Nephron progenitor cell (in vitro differentiated cells): ENCODE measurements around the gene CNTNAP4.

Experiments used
- DNase-seq: peaks from one replicate; pipeline ENCODE4 v3.0.0; 2021
- H3K27ac Mint-ChIP-seq: 2 replicates; pipeline ENCODE4 v1.8.0; 2021; ENCODE audit warnings: mild to moderate bottlenecking, moderate library complexity, mixed read lengths
- H3K27me3 Mint-ChIP-seq: 2 replicates; pipeline ENCODE4 v1.8.0; 2021; ENCODE audit warnings: mild to moderate bottlenecking, low read depth, mixed read lengths; ENCODE audit not compliant: poor library complexity
- H3K36me3 Mint-ChIP-seq: 2 replicates; pipeline ENCODE4 v1.8.0; 2021; ENCODE audit warnings: low read depth, mixed read lengths
- H3K4me1 Mint-ChIP-seq: 2 replicates; pipeline ENCODE4 v1.8.0; 2021; ENCODE audit warnings: mixed read lengths
- H3K4me3 Mint-ChIP-seq: 2 replicates; pipeline ENCODE4 v1.8.0; 2021; ENCODE audit warnings: mild to moderate bottlenecking, moderate library complexity, mixed read lengths
- H3K9me3 Mint-ChIP-seq: 2 replicates; pipeline ENCODE4 v1.8.0; 2021; ENCODE audit warnings: mild to moderate bottlenecking, moderate library complexity, mixed read lengths
- TF ChIP-seq, protein P1 (sequence below): fragments of 200-600 bp; sonication (generic); IDR thresholded peaks from 2 replicates; pipeline ENCODE4 v1.5.0; 2021; ENCODE audit warnings: antibody characterized with exemption

The CNTNAP4 gene

DNA sequence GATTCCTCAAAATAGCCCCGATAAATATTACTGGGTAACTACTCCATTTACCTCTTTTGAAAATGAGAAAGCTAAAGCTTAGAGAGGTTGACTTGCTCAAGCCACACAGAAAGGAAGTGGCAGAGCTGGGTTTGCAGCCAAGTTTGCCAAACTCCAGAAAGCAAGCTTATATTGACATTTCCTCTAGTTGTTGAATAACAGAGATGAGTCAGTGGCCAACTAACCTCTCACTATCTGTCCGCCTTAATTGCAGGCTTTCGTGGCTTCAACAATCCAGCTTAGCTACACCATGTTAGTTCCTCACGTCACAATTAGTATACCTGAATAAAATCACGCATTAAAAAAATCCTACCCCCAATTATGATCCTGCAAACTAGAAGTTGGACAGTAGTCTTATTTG is 151.7 kb downstream of the CNTNAP4 start:
- peaks cover 4% of the 10 kb centered on the region for H3K27me3 Mint-ChIP-seq
- H3K4me3 Mint-ChIP-seq: no peak overlapping the region
- H3K36me3 Mint-ChIP-seq: no peaks in the 10 kb centered on the region
- no peak for DNase-seq
- H3K9me3 Mint-ChIP-seq: no peaks in the 10 kb centered on the region
- no peaks in the 10 kb centered on the region for H3K4me1 Mint-ChIP-seq
- TF ChIP-seq, protein P1, sequence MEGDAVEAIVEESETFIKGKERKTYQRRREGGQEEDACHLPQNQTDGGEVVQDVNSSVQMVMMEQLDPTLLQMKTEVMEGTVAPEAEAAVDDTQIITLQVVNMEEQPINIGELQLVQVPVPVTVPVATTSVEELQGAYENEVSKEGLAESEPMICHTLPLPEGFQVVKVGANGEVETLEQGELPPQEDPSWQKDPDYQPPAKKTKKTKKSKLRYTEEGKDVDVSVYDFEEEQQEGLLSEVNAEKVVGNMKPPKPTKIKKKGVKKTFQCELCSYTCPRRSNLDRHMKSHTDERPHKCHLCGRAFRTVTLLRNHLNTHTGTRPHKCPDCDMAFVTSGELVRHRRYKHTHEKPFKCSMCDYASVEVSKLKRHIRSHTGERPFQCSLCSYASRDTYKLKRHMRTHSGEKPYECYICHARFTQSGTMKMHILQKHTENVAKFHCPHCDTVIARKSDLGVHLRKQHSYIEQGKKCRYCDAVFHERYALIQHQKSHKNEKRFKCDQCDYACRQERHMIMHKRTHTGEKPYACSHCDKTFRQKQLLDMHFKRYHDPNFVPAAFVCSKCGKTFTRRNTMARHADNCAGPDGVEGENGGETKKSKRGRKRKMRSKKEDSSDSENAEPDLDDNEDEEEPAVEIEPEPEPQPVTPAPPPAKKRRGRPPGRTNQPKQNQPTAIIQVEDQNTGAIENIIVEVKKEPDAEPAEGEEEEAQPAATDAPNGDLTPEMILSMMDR: no peak
- no peak overlapping the region for H3K27ac Mint-ChIP-seq

DNA sequence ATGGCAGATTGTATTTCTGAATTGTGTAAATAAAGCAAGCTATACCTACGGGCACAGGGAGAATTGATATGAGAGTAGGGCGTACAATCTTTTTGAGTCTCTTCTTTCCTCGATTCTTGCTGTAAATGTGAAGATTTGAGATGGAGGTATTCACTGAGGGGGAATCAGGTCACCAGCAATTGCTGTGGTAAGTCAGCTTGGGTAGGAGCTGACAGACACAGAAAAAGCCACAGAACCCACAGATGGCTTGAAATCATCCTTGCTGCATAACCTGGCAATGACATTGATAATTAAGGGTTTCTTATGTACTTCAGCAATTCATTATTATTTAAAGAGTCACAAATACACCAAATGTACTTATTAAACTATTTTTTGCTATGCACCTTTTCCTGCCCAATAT is 164.2 kb downstream of the CNTNAP4 start:
- Mint-ChIP-seq H3K27ac (no peak overlapping the region), H3K4me1 (peaks cover 9% of the 10 kb centered on the region), H3K36me3 (no peaks in the 10 kb centered on the region), H3K9me3 (peaks cover under 1% of the 10 kb centered on the region), H3K27me3 (no peaks in the 10 kb centered on the region), H3K4me3 (no peak overlapping the region)
- TF ChIP-seq, protein P1: no peak
- DNase-seq: no peak

DNA sequence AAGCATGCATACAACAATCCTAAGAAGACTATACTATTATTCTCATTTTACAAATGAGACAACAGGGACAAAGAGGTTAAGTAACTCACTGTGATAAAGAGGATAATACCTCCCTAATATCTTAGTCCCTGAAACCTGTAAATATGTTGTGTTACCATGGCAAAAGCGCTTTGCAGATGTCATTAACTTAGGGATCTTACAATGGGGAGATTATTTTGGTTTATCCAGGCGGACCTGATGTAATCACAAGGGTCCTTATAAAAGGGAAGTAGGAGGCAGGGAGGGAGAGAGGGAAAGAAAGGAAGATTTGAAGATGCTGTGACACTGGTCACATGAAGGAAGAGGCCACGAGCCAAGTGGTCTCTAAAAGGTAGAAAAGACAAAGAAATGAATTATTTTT is 164.7 kb downstream of the CNTNAP4 start:
- no peaks in the 10 kb centered on the region for H3K36me3 Mint-ChIP-seq
- TF ChIP-seq, protein P1: no peak
- no peaks in the 10 kb centered on the region for H3K27me3 Mint-ChIP-seq
- peaks cover 9% of the 10 kb centered on the region for H3K4me1 Mint-ChIP-seq
- no peak overlapping the region for H3K27ac Mint-ChIP-seq
- H3K9me3 Mint-ChIP-seq: no peaks in the 10 kb centered on the region
- DNase-seq: no peak
- no peak overlapping the region for H3K4me3 Mint-ChIP-seq

DNA sequence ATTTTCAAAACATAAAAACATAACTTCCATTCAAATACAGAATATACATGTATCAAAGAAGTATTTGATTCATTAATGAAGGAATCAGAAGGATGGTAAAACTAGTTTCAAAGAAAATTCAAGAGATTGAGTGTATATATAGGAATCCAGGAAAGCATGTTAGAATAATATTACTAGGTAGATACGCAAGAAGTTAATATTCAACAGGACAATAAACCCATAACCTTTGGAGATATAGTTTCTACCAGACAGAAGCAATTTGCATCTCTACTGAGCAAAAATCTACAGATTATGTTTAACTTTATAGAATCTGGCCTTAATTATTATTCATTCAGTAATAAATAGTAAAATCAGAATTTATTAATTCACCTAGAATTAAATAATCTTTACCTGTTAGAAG is 166.8 kb downstream of the CNTNAP4 start:
- Mint-ChIP-seq H3K27ac (no peak overlapping the region), H3K4me3 (no peak overlapping the region)
- TF ChIP-seq, protein P1: no peak

DNA sequence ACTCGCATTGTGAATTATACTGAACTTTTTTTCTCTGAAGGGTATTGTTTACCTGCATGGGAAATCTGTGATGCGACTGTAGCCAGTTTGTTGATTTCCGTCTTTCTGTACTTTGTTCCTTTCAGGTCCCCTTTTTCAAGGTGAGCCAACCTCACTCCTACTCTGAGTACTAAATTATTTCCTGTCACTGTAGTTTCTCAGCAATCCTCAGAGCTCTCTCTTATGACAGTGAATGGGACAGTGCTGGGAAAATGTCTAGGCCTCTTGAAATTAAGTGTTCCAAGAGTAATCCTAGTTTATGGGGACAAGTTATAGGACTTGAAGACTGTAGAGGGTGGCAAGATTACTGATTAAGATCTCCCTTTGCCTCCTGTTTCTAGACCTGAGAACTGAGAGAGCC is 167.6 kb downstream of the CNTNAP4 start:
- Mint-ChIP-seq H3K4me1 (no peaks in the 10 kb centered on the region), H3K27ac (no peak overlapping the region), H3K9me3 (no peaks in the 10 kb centered on the region), H3K36me3 (no peaks in the 10 kb centered on the region), H3K27me3 (no peaks in the 10 kb centered on the region), H3K4me3 (no peak overlapping the region)
- TF ChIP-seq, protein P1: no peak
- DNase-seq: no peak

More for the DNA sequence above, 166.8 kb downstream of the CNTNAP4 start:
- Mint-ChIP-seq H3K4me1 (no peaks in the 10 kb centered on the region), H3K27me3 (no peaks in the 10 kb centered on the region), H3K9me3 (no peaks in the 10 kb centered on the region), H3K36me3 (no peaks in the 10 kb centered on the region)
- no peak for DNase-seq

DNA sequence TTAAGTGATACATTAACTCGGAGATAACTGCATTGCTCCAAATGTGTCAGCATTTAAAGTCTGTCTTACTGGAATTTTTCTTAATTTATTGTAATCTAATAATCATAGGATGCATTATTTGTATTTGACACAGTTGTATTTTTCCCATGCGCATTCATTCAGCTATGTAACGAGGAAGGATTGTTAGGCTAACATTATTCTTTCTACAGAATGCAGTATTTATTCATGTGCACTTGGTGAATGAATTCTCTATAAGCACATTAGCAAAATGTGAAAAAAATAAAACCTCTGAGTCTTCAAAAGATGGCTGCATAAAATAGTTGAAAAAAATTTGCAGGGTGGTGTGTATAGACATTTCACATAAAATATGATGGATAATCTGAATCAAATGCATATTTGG is 168.6 kb downstream of the CNTNAP4 start:
- Mint-ChIP-seq H3K27me3 (peaks cover 3% of the 10 kb centered on the region), H3K9me3 (no peaks in the 10 kb centered on the region), H3K27ac (no peak overlapping the region), H3K4me1 (peaks cover 6% of the 10 kb centered on the region), H3K36me3 (no peaks in the 10 kb centered on the region), H3K4me3 (no peak overlapping the region)
- no peak for DNase-seq
- TF ChIP-seq, protein P1: no peak
